AG09309 (cell line): ENCODE measurements around the gene SIM1.

Experiments
- DNase-seq: peaks from one replicate; pipeline ENCODE4 v3.0.0-alpha.2; 2010; ENCODE audit warnings: low read depth
- H3K4me3 ChIP-seq: 2 replicates; pipeline ENCODE4 v1.5.1; 2011; ENCODE audit warnings: mild to moderate bottlenecking, low read depth, low read length, moderate library complexity; ENCODE audit not compliant: control insufficient read depth
- TF ChIP-seq, protein P1 (sequence below): IDR thresholded peaks from 2 replicates; pipeline ENCODE4 v1.5.1; 2011; ENCODE audit warnings: mild to moderate bottlenecking, low read depth, low read length, inconsistent platforms; ENCODE audit not compliant: insufficient read depth, control insufficient read depth; ENCODE audit errors: missing control alignments

SIM1 gene

DNA sequence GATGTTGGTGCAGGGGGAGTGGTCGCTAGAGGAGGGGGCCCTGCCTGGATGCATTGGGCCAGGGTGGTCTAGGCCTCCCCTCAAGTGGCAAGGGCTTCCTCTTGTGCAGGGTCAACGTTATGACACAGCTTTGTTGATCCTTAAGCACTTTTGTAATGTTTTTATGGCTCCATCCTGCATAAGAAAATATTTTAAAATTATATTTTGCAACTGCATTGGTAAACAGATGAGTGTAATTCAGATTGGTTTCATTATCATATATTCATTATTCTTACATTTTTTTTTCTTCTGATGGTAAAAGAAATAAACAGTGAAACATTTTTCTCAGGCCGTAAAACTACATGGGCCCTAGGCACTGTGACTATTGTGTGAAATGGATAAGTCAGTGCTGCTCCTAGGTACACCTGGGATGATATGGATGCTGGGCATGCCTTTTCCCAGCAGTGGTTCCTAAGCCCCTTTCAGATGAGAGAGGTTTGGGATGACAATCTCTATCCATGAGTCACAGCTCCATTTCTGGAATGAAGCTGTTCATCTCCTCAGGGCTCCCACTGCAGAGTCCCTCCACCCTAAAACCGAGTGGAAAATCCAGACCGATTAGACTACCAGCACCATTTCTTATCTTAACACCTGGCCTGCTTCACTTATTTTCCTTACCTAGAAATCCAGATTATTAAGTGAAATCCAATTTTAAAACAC, 5.8 kb upstream of the SIM1 start:
- no peak overlapping the region for H3K4me3 ChIP-seq
- TF ChIP-seq, protein P1, sequence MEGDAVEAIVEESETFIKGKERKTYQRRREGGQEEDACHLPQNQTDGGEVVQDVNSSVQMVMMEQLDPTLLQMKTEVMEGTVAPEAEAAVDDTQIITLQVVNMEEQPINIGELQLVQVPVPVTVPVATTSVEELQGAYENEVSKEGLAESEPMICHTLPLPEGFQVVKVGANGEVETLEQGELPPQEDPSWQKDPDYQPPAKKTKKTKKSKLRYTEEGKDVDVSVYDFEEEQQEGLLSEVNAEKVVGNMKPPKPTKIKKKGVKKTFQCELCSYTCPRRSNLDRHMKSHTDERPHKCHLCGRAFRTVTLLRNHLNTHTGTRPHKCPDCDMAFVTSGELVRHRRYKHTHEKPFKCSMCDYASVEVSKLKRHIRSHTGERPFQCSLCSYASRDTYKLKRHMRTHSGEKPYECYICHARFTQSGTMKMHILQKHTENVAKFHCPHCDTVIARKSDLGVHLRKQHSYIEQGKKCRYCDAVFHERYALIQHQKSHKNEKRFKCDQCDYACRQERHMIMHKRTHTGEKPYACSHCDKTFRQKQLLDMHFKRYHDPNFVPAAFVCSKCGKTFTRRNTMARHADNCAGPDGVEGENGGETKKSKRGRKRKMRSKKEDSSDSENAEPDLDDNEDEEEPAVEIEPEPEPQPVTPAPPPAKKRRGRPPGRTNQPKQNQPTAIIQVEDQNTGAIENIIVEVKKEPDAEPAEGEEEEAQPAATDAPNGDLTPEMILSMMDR: no peak
- DNase-seq: no peak

DNA sequence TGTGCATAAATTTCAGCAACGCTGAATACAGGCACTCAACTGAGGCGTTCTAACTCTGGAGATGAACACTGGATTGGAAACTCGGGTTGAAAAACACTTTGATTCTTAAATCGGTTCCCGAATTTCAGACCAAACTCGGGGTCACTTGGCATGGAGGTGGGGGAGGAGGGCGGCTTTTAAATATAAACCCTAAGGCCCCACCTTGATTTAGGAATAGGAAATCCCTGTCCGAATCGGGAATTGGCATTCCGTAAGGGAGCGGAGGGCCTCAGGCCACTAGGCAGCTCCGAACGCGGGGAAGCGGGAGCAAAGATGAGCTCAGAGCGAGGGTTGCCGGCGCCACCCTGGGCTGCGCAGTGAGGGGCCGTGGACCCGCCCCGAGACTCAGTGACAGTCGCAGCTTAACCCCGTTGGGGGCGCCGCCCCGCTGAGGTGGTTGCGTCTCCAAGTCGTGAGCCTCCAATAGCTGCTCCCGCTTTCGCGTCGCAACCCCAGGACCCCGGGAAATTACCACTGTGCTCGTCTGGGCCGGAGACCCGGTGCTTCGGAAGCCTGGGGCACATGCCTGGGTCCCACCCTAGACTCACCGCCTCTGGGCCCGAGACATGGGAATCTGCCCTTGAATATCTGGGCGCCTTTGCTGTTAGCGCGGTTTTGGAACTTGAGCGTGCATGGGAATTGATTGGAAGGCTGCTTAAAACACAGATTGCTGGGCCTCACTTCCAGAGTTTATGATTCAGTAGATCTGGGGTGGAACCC, 4.6 kb upstream of the SIM1 start:
- no peak for DNase-seq
- TF ChIP-seq, protein P1: no peak
- no peak overlapping the region for H3K4me3 ChIP-seq

DNA sequence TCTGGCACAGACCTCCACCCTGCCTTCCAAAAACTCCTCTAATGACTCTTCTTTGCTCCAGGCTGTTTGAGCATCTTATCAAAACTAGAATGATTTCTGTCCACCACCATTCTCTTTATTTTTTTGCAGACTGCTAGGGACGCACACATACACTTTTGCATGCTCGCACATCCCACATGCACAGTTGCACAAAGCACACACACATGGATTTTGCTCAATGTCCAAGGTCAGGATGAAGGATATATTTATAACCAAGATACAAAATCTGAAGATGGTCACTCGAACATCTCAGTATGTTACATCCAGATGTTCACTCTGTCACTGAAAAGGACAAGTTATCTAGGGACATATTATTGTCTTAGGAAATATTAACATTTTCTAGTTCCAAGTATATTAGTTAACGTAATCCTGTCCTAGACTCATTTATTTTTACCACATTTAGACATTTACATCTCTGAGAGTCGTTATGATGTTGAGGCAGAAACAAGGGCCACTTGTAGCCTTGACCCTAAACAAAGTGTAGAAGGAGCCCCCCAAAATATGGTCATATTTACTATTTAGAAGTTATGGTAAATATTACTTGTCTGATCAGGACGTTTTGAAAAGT, 3.4 kb upstream of the SIM1 start:
- H3K4me3 ChIP-seq: no peak overlapping the region
- no peak for DNase-seq
- TF ChIP-seq, protein P1: no peak

DNA sequence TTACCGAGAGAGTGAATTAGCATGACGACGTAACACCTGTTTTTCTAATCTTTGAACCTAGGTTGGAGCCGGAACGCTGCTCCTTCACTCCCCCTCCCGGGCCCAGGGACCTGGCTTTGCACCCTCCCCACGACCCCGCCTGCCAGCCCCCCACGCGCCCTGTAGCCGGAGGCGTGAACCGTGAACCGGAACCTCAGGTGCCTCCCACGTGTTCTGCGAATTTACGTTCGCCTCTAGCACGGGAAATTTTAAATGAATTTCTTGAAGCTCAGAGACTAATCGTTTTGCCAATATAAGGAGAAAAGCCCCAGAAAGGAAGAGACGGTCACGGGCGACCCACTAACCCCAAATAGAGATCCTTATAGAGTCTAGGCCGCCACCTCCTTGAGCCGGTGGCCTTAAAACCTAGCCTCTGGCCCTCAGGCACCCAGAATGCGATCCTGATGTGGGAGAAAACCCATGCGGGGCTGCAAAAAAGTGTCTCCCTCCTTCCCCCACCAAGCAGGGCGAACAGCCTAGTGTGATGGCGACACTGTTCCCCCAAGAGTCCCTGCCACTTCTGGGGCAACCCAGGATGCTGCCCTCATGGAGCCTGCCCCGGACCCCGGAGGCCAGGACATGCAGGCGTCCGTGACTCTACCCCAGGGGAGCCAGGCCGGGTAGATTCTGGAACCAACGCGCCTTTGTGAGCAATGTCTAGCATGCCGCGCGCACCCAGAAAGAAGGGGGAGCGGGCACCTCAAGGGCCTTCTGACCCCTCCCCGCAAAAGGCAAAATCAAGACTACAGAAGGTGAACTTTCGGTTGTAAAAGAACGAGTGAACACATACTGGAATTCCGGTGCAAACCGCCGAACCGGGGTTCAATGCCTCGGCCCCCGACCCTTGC, 2.7 kb upstream of the SIM1 start:
- no peak overlapping the region for H3K4me3 ChIP-seq
- TF ChIP-seq, protein P1: no peak

DNA sequence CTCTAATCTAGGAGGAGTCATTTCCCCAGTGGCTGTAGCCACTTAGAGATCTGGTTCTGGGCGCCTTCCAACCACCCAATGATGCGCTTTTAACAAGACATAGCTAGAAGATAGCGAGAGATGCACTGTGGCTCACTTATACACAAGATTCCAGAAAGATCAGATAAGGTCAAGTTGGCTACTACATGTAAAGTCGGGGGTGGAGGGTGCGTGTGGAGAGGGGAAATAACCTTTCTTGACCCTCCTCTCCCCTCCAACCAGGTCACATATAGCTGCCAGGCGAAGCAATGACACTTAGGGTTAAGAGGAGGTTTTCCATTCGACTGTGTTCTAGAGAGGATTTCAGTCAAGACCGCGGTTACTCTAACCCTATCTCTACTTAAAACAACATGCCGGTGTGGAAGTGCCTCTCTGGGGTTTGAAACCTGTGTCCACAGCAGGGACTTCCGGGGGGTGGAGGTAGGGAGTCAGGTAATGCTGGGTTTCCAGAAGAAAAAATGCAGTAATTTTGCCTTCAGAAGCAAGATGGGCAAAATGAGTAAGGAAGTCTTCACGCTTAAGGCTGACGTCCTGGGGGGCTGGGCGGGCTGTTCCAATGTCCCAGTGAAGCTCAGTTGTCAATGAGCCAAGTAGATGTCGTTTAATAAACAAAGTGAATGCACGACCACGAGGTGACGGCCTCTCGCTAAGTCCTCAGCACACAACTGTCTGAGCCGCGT, 1.8 kb upstream of the SIM1 start:
- TF ChIP-seq, protein P1: no peak
- H3K4me3 ChIP-seq: no peak overlapping the region
- DNase-seq: no peak

More for the DNA sequence above, 2.7 kb upstream of the SIM1 start:
- no peak for DNase-seq

DNA sequence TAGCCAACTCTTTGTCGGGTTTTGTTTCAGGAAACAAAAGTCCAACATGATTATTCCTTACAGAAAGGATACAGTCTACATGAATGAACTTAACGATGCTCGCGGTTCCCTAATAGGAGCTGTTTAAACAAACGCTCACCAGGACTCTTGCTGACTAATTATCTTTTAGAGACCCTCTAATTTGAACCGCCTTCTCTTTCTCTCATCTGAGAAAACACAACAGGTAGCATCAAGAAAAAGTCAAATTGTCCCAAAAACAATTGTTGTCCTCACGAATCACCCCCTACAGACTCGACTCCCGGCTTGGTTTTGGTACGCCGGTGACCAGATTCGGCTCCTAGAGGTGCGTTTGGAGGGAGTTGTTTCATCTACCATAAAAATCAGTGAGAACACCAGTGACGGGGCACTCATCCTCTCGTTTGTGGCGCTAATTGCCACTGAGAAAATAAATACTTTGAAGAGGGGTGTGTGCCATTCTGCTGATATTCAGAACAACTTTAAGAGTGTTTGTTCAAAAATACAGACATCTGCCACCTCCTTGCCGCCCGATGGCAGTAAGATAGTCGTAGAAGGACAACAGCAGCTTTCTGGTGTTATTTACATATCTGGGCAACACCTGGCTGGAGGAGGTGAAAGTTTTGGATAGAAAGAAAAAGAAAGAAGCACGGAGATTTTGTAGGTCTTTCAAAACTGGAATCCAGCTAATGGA, 1.1 kb upstream of the SIM1 start:
- H3K4me3 ChIP-seq: no peak overlapping the region
- DNase-seq: no peak
- TF ChIP-seq, protein P1: no peak
